IPS-18c (cell line): ENCODE data around the gene SOCS7.
A peak's percentile ranks its signal among the peaks of the same experiment; 100 is the strongest.

ENCODE experiments used
- H3K4me3 ChIP-seq: 2 replicates; pipeline ENCODE4 v1.7.0; 2013; ENCODE audit warnings: low read depth, mild to moderate bottlenecking, low read length, moderate library complexity; ENCODE audit not compliant: insufficient read depth
- H3K9me3 ChIP-seq: one replicate; pipeline ENCODE4 v1.6.1; 2013; ENCODE audit warnings: mild to moderate bottlenecking, low read length, moderate library complexity; ENCODE audit not compliant: control insufficient read depth, insufficient read depth

Gene SOCS7

GRCh38 chr17:38442548-38442947, 90.9 kb downstream of the SOCS7 start:
- Histone ChIP-seq H3K9me3 (peaks cover 2% of the 10 kb centered on the region), H3K4me3 (no peak overlapping the region)

GRCh38 chr17:38443356-38444031, 91.8 kb downstream of the SOCS7 start:
- Histone ChIP-seq H3K9me3 (peaks cover 2% of the 10 kb centered on the region), H3K4me3 (no peak overlapping the region)

- peaks cover 2% of the 10 kb centered on the region for H3K9me3 ChIP-seq
- H3K4me3 ChIP-seq, result no peak overlapping the region
Observed at GRCh38 chr17:38444151-38444550, 92.5 kb downstream of the SOCS7 start.

DNA sequence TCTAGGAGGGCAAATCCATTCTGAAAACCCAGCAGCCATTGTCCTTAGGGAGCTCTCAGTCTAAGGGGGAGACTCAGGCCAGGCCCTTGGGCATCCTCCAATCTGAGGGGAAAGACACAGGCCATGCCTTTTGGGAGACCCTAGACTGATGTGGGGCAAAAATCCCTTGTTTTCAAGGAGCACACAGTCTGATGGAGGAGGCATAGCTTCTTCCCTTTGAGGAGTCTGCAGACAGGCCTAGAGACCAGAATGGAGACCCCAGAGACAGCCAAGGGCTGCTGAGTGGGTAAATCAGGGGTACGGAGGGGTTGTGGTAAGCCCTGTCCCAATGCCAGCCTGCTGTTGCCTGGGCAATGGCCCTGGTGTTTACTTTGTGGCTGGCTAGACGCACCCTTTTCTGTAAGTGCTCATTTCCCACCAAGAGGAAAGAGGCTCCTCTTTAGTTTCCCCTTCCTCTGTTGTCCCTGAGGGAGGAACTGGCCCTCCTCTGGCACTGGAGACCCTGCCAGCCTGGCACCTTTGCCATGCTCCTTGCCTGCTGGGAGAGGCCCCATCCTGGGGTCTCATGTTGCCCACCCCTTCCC, 96.0 kb downstream of the SOCS7 start:
- Histone ChIP-seq H3K4me3 (no peak overlapping the region), H3K9me3 (no peaks in the 10 kb centered on the region)

- Histone ChIP-seq H3K4me3 (no peak overlapping the region), H3K9me3 (no peaks in the 10 kb centered on the region)
Observed at GRCh38 chr17:38448208-38448771, 96.6 kb downstream of the SOCS7 start.

DNA sequence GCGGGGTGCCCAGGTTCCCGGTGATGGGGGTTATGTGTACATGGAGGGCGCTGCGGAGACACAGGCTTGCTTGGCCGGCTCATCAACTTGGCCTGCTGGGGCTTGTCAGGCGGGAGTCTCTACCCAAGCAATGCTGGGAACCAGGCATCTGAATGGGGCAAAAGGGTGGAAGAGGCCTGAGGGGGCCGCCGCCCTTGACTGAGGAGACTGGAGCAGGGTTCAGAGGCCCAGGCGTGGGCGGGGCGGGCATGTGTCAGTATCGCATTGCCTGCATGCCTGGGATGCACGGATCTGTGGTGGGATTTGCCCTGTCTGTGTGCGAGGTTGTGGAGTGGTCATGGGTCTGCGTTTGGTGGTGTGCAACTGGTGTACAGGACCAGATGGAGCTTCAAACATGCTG, 97.7 kb downstream of the SOCS7 start:
- H3K9me3 ChIP-seq, result no peaks in the 10 kb centered on the region
- H3K4me3 ChIP-seq, result no peak overlapping the region

- H3K4me3 ChIP-seq, result no peak overlapping the region
Observed at GRCh38 chr17:38450557-38451029, 98.9 kb downstream of the SOCS7 start.

DNA sequence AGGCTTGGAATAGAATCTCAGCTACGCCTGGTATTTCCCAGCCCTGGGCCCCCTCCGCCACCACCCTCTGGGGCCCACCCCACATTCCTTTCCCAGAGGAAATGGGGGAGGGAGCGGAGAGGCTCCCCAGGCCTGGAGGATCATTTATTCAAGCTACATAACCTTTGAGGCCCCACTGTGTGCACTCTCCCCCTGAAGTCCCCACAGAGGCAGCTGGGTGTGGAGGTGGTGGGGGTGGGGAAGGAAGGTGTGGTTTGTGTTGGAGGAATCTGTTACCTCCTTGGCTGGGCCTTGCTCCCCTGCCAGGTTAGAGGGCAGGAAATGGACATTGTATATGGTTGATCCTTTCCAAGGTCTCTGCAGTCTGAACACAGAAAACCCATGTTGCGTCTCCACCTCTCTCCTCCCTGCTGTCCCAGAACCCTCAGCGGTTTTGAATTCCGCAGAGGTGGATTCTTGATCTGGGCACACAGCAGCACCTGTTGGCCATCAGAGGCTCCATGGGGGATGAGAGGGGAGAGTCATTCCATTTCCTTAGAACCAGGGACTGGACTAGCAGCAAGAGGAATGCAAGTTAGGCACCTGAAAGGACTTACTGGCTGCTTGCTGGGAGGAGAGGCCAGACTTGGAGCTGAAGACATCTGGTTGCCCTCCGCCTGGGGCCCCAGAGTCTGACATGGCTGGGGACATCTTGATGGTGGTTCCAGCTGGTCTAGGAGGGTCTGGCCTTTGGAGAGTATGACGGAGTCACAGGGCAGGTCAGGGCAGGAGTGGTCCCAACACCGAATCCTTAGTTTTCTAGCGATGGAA, 99.6 kb downstream of the SOCS7 start:
- peak overlapping the region; percentile 54 for H3K4me3 ChIP-seq
- no peaks in the 10 kb centered on the region for H3K9me3 ChIP-seq

More at GRCh38 chr17:38450557-38451029, 98.9 kb downstream of the SOCS7 start:
- H3K9me3 ChIP-seq, result no peaks in the 10 kb centered on the region

DNA sequence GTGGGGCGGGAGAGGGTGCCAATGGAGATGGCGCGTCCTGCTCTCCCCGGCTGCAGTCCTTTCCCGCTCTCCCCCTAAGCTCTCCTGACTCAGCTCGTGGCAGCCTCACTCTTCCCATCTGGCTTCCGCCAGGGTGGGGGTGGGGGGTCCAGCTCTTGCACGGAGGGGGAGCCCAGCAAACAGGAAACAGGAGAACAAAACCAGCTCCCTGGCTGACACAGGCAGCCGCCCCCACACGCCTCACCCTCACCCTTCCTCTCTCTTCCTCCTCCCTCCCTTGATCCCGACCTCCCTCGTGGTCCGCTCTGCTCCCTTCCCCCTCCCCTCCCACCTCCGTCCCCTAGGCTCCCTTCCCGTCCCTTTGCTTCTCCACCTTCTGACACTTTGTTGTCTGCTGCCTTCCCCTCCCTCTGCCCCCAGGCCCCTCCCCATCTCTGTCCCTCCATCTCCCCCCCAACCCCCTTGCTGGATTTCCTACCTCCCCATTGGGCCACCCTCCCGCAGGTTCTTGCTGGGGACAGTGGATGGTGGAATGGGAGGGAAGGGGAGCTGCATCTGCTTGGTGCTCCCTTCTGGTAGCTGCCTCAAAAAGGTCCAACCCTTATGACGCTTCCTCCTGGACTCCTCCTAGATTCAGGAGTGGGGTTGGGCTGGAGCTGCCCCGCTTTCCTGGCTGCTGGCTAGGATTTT, 100.3 kb downstream of the SOCS7 start:
- Histone ChIP-seq H3K9me3 (no peaks in the 10 kb centered on the region), H3K4me3 (peak overlapping the region; percentile 54)

GRCh38 chr17:38452719-38453118, 101.1 kb downstream of the SOCS7 start:
- H3K9me3 ChIP-seq, result no peaks in the 10 kb centered on the region
- no peak overlapping the region for H3K4me3 ChIP-seq

DNA sequence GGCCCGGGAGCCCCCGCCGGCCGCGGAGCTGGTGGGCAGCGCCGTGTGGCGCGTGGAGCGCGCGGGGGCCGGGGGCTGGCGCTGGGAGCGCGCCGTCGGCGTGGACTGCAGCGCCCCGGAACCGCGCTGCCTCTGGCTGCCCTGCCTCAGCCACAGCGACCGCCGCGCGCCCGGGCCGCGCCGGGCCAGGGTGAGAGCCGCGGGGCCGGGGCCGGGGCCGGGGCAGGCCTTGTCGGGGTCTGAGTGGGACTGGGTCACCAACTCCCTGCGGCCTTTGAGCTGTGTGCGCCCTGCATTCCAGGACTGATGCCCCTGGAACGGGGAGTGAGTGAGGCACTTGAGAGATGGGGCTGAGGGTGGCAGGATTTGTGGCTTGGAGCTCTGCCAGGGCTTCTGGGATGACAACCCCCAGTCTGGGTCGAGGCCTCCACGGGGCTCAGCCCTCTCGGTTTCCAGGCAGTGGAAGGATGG, 102.3 kb downstream of the SOCS7 start:
- no peaks in the 10 kb centered on the region for H3K9me3 ChIP-seq
- peak overlapping the region; percentile 45 for H3K4me3 ChIP-seq

GRCh38 chr17:38454532-38454931, 102.9 kb downstream of the SOCS7 start:
- H3K9me3 ChIP-seq, result no peaks in the 10 kb centered on the region
- peak overlapping the region; percentile 45 for H3K4me3 ChIP-seq
